Stimulated activated CD8-positive, alpha-beta memory T cell treated with anti-CD3 and anti-CD28 coated beads, Interleukin-2, amount 100 ng/mL, for 48 hours (primary cell): ENCODE measurements around the gene STXBP5.
A peak's percentile ranks its signal among the peaks of the same experiment; 100 is the strongest.

Experiments used
- DNase-seq, 2 donors: peaks; one replicate each; pipeline ENCODE4 v3.0.0-alpha.2; 2020; ENCODE audit warnings: low read depth in 2 of 2

The STXBP5 gene

GRCh38 chr6:147204060-147204785 is at the start of gene STXBP5:
Gene STXBP5, plus strand, starts transcription at chr6:147204417. Its CDS starts 116 bp downstream, at chr6:147204533.
- DNase-seq, result peak; percentile 19 to 24

DNA sequence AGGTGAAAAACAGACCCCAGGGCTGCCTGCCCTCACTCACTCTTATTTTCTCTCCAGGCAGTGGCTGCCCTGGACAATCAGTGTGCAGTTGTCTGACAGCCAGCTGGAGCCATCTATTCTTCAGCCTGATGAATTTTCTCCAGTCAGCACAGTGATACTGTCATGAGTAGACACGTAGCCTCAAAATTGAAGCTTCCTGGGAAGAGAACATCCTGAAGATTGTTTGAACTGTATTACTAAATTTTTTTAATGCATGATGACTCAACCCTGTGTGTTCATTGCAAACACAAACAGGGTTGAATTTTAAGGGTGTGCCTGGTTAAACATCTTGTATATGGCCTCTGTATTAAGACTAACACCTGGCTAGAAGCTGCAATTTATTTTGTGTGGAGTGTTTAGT is 49.8 kb upstream of the STXBP5 start:
- DNase-seq, result no peak

DNA sequence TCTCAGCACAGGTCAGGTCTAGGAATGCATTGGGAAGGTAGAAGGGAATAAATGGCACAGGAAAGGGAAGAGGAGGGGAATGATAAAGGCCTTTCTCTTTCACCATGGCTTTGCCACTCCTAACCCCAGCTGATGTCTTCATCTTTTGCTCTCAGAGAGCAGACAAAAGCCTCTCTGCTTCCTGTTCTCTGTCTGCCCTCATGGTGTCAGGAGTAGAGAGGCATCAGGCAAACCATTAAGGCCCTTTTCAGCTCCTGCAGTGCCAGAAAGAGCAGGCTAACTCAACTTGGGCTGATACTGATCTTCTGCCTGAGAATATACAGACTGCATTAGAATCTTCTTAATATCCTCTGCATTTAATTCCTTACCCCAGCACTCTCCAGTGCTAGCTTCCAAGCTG is 48.0 kb upstream of the STXBP5 start:
- DNase-seq, result no peak

GRCh38 chr6:147156799-147157382 is 47.3 kb upstream of the STXBP5 start:
- no peak for DNase-seq

- no peak for DNase-seq
Measured at GRCh38 chr6:147157930-147158329, 46.3 kb upstream of the STXBP5 start.

DNA sequence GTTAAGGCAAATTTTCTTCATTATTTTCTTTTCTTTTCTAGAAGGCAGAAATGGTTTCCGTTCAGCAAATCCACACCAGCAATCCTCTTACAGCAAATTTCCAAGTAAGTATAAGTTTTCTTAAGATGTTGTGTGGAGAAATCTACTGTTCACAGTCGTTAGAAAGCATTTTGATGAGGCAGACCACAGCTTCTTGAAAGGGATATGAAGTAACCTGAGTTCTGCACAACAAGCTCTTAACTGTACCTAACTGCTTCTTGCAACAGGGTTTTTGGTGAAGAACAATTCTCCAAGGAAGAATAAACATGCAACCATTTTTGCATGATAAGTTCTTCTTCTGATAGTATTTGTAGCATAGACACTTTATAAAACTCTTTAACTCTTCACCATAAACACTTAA is 45.3 kb upstream of the STXBP5 start:
- no peak for DNase-seq

DNA sequence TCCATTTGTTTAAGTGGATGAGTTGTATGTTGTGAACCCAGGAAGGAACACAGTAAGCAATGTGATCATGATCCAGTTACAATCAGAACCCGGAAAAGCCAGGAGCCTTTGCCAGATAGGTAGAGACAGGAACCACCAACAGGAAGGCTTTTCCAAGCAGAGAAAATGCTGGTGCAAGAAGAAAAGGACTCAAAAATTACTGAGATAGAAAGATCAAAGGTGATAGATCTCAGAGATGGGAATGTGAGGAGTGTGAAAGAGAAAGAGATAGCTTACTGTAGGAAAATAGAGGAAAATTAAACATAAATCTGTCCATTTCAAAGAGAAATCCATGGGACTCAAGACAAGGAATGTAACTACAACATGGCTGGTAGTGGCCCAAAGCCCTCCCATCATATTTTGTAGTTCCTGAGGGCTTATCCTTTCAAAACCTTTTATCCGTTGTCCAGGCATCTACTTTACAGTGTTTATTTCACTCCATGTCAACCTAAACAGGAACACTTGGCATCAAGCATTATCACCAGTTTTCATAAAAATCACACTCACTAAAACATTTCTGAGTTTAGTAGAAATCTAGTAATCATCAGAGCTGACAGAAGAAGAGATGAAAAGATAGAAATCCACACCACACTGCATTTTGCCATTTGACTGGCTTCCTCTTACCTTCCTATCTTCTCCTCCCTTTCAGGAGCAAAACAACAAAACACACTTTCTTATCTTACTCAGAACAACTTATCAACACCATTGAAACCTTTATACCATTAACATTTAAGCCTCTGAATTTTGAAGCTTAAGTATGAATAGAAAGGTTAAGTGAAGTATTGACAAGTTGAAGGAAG is 44.5 kb upstream of the STXBP5 start:
- no peak for DNase-seq

GRCh38 chr6:147160593-147160992 is 43.6 kb upstream of the STXBP5 start:
- no peak for DNase-seq

DNA sequence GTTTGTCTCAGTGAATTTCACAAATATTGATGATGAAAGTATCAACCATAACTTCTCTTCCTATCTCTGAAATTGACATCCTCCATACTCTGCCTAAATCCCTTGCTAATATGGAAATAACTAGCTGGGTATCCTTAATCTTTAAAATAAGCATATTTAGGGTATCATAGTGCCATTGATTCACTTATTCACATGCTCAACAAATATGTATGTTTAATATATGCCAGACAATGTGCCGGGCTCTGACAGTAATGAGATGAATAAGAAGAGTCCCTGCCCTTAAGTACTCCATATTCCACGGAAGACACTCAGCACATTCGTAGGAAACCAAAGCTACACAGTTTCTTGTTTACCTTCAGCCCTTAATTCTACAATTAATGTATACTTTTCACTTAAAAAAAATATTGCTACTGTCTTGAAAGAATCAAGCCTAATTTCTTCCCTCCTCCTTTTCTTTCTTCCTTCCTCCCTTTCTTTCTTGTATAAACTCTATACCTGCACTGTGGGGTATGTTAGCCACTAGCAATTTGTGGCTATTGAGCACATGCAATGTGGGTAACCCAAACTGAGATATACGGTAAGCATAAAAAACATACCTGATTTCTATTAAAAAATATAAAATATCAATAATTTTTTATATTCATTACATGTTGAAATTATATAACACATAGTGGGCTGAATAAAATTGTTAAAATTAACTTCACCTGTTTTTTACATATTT is 42.8 kb upstream of the STXBP5 start:
- no peak for DNase-seq

- DNase-seq, result no peak
Measured at GRCh38 chr6:147161974-147162495, 42.2 kb upstream of the STXBP5 start.

DNA sequence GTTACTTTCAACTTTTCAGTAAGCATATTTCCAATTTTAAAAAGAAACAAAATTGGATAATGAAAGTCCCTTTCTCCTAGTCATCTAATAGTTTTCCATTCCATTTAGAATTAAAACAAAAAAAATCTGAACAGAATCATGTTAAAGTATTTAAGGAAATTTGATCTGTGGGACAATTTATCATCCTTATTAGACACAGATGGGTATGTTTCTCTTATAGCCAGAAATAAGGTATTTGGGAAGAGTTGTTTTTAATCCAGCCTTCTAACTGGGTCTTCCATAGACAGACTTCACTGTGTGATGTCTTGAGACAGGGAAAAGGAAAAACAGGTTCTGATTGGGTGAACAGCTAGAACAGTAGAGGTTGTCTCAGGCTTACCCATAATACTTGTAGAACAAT is 39.5 kb upstream of the STXBP5 start:
- no peak for DNase-seq

DNA sequence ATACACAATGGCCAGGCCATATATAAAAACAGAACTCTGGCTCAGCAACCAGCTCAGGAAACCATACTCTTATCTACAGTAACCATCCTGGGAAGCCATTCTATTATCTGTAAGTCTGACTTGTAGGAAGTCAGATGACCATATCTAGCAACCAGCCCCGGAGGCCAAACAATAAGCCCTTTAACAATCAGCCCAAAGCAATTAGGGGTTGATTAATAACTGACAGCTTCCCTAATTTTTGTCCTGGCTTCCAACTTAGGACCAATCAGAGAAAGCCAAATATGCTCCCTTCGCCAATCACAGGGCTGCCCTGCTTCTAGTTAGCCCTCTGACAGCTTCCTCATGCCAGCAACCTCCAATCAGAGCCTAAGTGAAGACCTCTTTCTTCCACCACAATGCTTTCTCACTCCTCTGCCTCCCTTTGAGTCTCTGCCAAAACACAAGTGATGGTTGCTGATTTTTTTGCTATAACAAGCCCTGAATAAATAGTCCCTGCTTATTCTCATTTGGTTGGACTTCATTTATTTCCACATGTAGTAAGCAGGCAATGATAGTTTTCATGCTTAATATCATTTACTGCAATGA is 37.8 kb upstream of the STXBP5 start:
- no peak for DNase-seq

GRCh38 chr6:147166992-147167391 is 37.2 kb upstream of the STXBP5 start:
- DNase-seq, result no peak

GRCh38 chr6:147167576-147168461 is 36.4 kb upstream of the STXBP5 start:
- DNase-seq, result no peak

- no peak for DNase-seq
Measured at GRCh38 chr6:147169529-147169928, 34.7 kb upstream of the STXBP5 start.

DNA sequence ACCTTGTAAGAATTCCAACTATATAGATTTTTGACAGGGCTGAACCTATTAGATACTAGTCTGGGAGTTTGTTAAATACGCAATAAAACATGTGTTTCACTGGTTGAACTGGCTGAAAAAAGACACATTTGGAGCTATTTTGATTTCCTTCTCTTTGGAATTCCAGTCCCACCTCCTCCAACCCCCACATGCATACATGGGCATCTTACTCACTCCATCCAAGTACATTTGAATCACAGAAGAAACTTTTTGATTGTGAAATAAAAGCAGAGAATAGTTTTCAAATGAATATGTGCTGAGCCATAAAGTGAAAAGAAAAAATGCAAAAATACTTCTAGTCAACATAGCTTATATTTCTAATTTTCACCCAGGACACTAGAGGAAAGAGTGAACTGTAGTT is 33.9 kb upstream of the STXBP5 start:
- DNase-seq, result no peak

DNA sequence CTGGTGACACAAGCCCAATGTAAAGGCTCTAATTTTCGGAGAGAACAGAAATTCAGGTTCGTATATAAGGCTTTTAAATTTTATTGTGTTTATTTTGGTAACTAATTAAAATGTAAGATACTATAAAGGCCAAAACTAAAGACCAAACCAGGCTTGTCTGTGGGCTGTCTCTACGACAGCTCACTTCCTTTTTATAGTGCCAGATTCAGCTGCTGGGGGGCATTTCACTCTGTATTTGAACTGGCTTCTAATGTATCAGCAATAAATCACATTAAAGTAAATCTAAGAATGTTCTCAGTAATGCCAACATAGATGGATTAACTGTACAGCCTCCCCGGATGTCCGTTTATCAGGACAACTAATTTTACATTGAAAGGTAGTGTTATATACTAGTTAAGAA is 31.1 kb upstream of the STXBP5 start:
- no peak for DNase-seq

DNA sequence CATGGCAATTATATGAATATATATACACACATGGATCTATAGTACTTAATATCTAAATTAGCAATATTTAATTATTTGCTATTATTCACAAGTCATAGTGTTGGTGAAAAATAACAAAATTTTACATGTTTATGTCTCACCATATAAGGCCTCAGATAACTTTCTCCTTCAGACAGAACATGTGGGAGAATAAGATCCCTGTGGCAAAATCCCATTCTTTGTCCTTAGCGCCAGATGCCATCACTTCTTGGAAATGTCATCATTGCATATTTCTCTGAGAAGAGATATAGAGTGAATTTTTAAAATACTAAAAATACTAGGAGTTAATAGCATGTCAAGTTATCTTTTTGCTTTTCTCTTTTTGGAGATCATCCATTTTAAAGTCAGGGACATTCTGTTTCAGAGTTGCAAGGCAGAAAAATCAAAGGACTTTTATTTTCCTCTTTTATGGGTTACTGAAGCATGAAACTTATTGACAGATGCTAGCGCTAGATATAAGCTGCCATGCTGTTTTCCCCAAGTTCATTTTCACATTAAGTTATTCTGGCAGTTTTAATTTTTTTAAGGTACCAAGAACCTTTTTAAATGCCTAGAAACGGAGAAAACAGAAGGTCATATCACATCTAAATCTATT is 30.4 kb upstream of the STXBP5 start:
- DNase-seq, result no peak

- no peak for DNase-seq
Measured at GRCh38 chr6:147176795-147177194, 27.4 kb upstream of the STXBP5 start.

- no peak for DNase-seq
Measured at GRCh38 chr6:147177286-147177685, 26.9 kb upstream of the STXBP5 start.
